ENCODE results near the gene ENTPD5.
"Not testable (repeated sequence)": the region's sequence is repeated elsewhere in the genome, so short reads cannot be mapped to it uniquely, and the experiment has no call there.

Gene ENTPD5

DNA sequence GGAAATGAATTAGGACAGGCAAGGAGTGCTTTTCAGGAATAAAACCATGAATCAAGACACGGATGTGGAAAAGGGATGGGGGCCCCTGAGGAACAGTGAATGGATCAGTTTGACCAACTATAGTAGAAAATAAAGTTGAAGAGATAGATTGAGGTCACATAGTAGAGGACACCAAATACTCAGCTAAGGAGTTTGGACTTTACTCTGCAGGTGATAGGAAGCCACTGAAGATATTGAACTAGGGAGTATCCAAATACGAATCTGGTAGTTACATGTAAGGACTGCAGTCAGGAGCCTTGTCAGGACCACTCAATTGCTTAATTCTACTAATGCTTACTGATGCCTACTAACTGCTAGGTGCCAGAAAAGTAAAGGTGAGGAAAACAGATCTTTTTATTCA is 20.4 kb downstream of the ENTPD5 start:
- DNase-seq: no peak

DNA sequence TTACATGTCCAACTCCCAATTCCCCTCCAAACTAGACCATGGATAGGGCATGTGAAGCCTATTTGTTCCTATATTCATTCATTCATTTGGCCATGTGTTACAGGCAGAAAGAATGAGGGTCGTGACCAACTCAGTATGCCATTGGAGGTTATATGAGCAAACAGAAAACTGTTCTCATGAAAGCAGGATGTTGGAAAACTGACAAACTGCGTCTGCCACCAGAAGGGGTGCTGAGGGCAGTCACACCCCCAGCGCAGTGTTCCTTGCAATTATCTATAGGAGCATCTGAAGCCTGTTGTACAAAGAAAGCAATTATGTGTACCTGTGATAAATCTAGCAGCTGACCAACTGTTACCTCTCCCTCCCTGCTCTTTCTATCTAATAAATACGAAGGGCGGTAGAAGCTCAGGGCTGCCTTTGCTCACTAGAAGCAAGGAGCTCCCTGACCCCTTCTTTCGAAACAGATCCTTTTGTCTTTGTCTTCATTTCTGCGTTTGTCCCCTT is 21.1 kb downstream of the ENTPD5 start:
- DNase-seq: no peak

GRCh38 chr14:73997108-73997943 is 21.8 kb downstream of the ENTPD5 start:
- DNase-seq: no peak

GRCh38 chr14:73996731-73997107 is 22.4 kb downstream of the ENTPD5 start:
- DNase-seq: no peak

GRCh38 chr14:73995977-73996378 is 23.1 kb downstream of the ENTPD5 start:
- no peak for DNase-seq

DNA sequence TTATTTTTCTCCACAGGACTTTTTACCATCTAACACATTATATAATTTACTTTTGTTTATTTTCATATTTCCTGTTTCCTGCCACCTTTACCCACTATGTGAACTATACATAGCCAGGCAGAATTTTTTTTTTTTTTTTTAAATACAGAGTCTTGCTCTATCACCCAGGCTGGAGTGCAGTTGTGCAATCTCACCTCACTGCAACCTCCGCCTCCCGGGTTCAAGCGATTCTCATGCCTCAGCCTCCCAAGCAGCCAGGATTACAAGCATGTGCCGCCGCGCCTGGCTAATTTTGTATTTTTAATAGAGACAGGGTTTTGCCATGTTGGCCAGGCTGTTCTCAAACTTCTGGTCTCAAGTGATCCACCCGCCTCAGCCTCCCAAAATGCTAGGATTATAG is 24.2 kb downstream of the ENTPD5 start:
- not testable (repeated sequence) for DNase-seq

- DNase-seq: no peak
Measured at GRCh38 chr14:73991092-73991491, 28.0 kb downstream of the ENTPD5 start.

DNA sequence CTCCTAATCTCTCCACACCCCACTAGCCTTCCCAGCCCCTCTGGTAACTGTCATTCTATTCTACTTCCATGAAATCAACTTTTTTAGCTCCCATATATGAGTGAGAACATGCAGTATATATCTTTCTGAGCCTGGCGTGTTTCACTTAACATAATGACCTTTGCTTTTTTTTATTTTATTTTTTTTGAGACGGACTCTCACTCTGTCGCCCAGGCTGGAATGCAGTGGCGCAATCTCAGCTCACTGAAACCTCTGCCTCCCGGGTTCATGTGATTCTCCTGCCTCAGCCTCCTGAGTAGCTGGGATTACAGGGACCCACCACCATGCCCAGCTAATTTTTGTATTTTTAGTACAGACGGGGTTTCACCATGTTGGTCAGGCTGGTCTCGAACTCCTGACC is 30.4 kb downstream of the ENTPD5 start:
- DNase-seq: not testable (repeated sequence)

- DNase-seq: no peak
Measured at GRCh38 chr14:73988065-73988464, 31.0 kb downstream of the ENTPD5 start.

- DNase-seq: no peak
Measured at GRCh38 chr14:73977896-73978295, 41.2 kb downstream of the ENTPD5 start.

DNA sequence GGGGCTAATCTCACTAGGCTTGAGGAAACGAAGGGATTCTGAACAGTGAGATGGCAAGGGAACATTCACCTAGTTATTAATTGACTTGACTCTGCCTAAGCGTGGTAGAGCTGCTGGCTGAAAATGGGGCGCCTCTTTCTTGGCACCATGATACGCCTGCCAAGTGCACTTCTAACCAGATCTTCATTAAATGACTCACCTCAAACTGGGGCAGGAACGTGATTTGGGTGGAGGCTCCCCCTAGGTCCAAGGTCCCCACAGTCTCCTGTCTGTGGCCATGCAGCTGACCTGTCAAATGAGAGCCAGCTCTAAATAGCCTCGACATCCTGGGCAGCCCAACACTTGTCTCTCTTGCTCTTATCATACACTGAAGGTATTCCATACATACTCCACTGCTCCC is 43.0 kb downstream of the ENTPD5 start:
- no peak for DNase-seq

GRCh38 chr14:73973497-73973896 is 45.6 kb downstream of the ENTPD5 start:
- DNase-seq: peak; percentile 71

- no peak for DNase-seq
Measured at GRCh38 chr14:73968885-73969284, 50.2 kb downstream of the ENTPD5 start.

- DNase-seq: no peak
Measured at GRCh38 chr14:73965216-73965615, 53.9 kb downstream of the ENTPD5 start.

GRCh38 chr14:73961192-73961591 is 57.9 kb downstream of the ENTPD5 start:
- DNase-seq: no peak

- DNase-seq: no peak
Measured at GRCh38 chr14:73958591-73958990, 60.5 kb downstream of the ENTPD5 start.

DNA sequence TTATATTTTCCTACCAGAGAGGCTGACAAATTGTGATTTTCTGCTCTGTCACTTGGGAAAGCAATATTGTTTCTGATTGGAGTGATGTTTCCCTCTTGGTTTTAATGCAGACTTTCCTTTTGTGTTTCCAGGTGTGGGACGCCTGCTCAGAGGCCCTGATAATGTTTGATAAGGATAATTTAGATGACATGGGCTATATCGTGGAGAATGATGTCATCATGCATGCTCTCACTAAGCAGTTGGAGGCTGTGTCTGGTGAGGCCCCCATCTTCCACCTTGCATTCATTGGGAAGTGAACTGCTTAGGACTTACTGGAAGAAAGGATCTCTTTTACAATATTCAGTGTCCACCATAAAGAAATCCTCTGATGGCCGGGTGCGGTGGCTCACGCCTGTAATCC is 63.4 kb downstream of the ENTPD5 start:
- no peak for DNase-seq

GRCh38 chr14:73953731-73954130 is 65.4 kb downstream of the ENTPD5 start:
- no peak for DNase-seq

DNA sequence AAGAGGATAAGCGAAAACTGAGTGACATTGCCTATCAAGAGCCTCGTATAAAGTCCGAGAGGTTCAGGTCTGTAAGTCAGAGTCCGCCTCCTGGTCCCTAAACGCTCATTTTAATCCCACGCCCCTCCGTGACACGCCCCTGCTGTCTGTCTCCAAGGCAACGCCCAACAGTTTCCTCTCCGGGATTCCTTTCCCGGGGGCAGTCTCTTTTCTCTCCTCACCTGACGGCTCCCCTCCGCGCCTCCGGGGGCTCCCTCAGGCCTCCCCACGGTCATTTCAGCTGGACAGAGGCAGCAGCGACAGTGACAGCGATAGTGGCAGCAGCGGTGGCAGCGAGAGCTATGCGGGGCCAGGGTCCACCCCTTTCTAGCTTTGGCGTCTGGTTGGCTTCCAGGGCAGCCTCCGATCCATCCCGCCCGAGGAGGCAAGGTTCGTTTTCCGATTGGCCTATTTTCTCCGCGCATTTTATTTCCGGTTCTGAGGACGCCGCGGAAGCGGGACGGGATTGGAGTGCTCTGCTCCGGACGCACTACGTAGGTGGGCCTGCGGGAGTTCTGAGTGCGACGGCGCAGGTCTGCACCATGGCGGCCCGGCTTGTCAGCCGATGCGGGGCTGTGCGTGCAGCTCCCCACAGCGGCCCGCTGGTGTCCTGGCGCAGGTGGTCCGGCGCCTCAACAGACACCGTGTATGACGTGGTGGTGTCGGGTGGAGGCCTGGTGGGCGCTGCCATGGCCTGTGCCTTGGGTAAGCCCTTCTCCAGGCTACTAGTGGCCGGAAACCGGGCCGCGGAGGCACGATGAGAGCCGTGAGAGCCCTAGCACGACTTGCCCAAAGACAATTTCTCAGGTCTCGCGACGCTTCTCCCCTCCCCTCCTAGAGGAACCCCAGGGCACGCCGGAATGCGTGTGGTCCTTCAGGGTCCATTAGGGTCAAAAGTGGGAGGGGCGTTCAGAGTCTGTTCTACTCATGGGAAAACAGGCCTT is 69.0 kb downstream of the ENTPD5 start, which contains the start of the genes COQ6 and FAM161B:
COQ6 (plus strand) TSS at position 551 of the 983 bp plus-strand sequence; CDS start at position 582, 31 bp downstream.
FAM161B (minus strand) TSS at position 343 of the 983 bp plus-strand sequence; CDS start at position 275, 68 bp downstream.
- peak; percentile 99 for DNase-seq

DNA sequence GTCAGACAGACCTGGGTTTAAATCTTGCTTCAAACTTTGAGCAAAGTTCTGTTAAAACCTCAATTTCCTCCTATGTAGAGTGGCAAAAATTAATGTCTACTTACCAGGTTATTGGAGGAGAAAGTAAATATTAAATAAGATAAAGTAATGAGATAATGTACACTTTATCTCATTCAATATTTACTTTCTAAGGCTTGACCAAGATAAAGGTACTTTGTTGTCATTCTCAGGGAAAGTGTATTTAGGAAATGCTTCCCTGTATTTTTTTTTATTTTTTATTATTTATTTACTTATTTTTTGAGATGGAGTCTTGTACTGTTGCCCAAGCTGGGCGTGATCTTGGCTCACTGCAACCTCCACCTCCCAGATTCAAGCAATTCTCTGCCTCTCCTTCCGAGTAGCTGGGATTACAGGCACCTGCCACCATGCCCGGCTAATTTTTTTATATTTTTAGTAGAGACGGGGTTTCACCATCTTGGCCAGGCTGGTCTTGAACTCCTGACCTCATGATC is 73.9 kb downstream of the ENTPD5 start:
- DNase-seq: no peak

DNA sequence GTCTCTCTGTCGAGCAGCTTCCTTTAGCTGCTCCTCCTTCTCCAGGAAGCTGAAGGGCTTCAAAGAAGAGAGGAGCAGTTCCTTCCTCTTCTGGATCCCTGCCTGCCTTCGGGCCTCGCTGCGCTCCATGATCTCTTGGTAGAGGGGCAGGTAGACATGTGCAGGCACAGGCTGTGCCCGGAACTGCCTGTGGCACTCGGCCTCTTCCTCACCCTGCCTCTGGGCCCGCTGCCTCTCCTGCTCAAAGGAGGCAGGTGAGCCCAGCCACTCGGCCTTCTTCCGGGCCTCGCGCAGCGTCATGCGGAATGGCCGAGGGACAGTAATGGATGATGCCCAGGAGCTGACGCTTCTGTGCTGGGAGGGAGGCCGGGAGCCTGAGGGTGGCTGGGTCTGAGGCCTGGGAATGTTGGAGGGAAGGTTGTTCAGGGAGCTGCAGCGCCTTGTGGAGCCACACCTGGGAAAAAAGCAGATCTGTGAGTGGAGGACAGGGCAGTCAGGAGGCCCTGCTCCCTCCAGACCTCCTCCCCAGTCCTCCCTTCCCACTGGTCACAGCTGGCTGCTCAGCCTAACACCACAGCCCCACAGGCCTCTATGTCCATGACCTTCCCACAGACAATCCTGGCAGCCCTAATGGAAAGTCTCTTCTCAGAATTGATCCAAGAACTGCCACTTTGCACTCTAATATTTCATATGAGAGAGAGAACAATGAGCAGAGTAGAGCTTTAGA is 74.5 kb downstream of the ENTPD5 start:
- DNase-seq: no peak

- DNase-seq: no peak
Measured at GRCh38 chr14:73943083-73943482, 76.0 kb downstream of the ENTPD5 start.

All from NCI-H2171 treated with DMSO at 0.1 percent for 48 hours (cell line).